Cardiac ventricle fibroblast (primary cell): ENCODE results near the gene USP7. TPM values are rescaled to one million over a fixed set of nuclear protein-coding genes. Genes with fewer than 3 reads are reported as not detected.

ENCODE experiments used
- total RNA-seq: library from RNA; depleted of rRNA; stranded (reverse); fragments of >200 nt; gene quantifications from 2 replicates; pipeline ENCODE4 v1.2.3, GENCODE V29; 2015

USP7 gene
- 43.8 and 44.1 TPM in 2 replicates for total RNA-seq

DNA sequence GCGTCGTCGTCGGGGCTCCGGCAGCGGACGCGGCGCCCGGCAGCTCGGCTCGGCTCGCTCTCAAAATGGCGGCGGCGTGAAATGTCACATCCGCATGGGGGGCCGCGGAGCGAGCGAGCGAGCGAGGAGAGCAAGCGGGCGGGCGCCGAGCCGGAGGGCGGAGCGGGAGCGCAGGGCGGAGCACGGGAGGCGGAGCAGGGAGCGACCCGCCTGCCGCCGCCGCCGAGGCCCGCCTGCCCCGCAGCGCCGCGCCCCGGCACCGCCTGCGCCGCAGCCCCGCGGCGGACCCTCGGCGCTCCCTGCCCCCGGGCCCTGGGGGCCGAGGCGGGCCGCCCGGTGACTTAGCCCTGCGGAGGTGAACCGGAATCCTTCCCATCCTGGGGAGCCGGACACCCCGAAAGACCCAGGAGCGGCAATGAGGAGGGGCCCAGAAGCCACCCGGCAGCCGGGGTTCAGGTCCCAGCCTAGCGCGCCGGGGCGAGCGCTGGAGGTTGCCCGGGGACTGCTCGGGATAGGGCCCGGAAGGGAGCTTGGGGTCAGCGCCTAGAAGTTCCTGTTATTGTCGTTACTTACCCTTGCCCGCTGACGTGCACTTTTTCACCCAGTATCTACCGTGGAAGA is at the start of gene USP7:
Gene USP7 (minus strand): TSS at position 86 of the 621 bp plus-strand sequence. CDS start 621 bp downstream, outside the sequence.

DNA sequence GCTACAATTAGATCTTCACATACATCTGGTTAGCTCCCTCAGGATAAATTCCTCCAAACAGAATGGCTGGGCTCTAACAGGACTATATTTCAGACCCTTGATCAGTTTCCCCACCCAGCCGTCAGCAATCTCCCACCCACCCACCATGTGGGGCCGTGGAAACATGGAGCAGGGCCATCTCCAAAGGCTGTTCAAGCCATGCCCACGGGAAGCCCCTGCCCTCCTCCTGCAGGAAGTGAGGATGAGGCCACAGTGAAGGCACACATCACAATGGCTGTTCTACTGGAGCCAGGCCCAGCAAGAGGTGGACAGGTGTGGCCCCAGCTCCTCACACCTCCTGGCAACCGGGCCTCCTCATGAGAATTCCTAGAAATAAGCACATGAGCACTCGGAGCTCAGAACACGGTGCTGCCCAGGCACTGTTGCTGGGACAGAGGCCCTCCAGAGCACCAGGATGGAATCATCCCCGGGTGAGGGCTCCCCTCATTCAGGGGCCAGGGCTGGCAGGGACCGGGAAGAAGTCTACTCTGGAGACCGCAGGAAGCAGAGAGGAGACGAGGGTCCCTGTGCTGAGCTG is 81.6 kb downstream of the USP7 start, which contains the start of gene LITAFD:
Gene LITAFD (plus strand): TSS at position 311 of the 577 bp plus-strand sequence. CDS start 2,005 bp downstream, outside the sequence.

DNA sequence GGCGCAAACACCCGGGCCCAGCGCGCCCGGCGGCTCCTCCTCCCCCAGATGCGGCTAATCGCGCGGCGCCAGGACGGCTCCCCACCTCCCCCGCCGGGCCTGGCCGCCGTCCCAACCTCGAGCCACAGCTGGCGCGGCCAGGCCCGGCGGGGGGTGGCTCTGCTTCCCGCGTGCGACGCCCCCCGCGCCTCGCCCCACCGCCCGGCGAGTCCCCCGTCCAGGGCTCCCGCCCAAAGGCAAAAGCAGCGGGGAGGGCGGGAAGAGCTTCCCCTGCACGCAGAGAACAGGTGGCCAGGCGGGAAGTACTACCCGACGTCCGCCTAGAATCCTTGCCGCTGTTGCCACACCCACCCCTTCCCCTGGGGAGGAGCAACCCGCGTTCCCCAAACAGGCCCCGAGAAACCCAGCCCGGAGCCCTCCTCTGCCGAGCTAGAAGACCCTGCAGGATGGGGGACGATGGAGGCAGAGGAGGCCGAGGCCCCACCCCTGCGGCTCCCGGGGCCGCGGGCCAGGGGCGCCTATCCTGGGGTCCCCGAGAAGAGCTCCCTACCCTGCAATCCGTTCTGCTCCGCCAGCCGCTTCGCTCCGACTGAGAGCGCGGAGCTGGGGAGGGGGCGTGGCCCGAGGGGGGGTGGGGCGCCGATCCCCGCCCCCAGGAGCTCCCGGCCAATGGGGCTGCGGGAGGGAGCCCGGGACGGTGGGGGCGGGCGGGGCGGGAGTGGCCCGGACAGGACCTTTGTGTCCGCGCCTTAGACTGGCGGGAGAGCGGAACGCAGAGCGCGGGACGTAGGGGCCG is 95.1 kb downstream of the USP7 start, which contains the start of gene CARHSP1:
Gene CARHSP1 (minus strand): TSS at position 591 of the 796 bp plus-strand sequence. CDS start 9,678 bp downstream, outside the sequence.

Other genes with a start within 250 kb of the USP7 start
- gene TMEM186, start 166.3 kb downstream of the USP7 start, total RNA-seq, result 6.4 and 6.5 TPM in 2 replicates
- 32.1 and 39.2 TPM in 2 replicates for gene PMM2, start 166.1 kb downstream of the USP7 start, total RNA-seq
- 91.6 and 125 TPM in 2 replicates for gene CARHSP1, start 94.9 kb downstream of the USP7 start, total RNA-seq
- gene LITAFD, start 81.6 kb downstream of the USP7 start, total RNA-seq, result not detected in 2 replicates
- 48.4 and 48.5 TPM in 2 replicates for gene HAPSTR1, start 127.7 kb upstream of the USP7 start, total RNA-seq